MM.1S (cell line): ENCODE data around the gene ECE1.

Experiments used
- CTCF ChIP-seq: fragments of 300-600 bp; sonication (generic); IDR thresholded peaks from 2 replicates; pipeline ENCODE4 v1.5.1; 2016; ENCODE audit warnings: antibody characterized with exemption, low read length, mixed read lengths
- EZH2 ChIP-seq: fragments of 300-600 bp; sonication (generic); optimal IDR thresholded peaks from 2 replicates; pipeline ENCODE3; 2017; ENCODE audit warnings: low read depth, mild to moderate bottlenecking, antibody characterized with exemption, low read length, mixed read lengths
- EZH2phosphoT487 ChIP-seq: fragments of 300-600 bp; sonication (generic); IDR thresholded peaks from 2 replicates; pipeline ENCODE4 v1.6.1; 2018; ENCODE audit warnings: antibody characterized with exemption, low read length

DNA sequence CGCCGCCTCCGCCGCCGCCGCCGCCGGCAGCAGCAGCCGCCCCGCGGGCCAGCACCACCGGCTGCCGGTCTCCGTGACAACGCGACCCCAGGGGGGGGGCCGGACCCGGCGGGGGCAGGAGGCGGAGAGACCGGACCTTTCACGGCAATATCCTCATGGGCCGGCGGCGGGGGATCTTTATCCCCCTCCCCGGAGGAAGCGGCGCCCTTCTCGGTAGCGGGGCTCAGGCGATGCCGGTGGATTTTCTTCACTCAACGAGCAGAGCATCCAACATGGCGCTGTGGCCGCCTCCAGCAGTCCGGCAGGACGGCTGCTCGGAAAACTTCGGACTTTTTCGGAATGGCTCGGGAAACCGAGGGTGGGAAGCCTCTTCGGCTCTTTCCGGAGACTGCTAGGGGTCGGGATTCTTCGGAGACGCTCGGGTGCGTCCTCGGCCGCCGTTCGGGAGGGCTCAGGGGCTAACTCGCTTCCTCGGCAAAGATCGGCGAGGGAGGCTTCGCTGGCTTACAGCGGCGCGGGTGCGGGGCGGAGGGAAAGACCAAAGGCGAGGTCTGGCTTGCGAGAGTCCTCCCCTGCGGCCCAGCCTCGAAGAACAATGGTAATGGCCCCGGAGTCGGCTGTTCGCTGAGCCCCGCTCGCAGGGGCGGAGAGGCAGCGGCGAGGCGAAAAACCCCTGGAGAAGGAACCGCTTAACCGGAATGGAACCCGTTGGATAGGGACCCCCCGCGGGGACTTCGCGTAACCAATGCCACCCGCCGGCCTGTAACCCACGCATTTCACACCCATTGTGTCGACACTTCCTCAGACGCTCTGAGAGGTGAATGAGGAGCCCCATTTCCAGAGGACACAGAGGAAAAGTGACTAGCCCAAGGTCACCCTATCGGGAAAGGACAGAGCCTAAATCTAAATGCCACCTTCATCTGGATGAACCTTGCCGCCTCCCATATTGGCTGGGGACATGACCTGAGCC is 113.4 kb downstream of the ECE1 start, which contains the start of gene EIF4G3:
- no peak for TF ChIP-seq CTCF
- no peak for TF ChIP-seq EZH2
- no peak for TF ChIP-seq EZH2phosphoT487
